OCI-LY3 (cell line): Measurements from ENCODE around the gene PTGIS.

Experiments
- CTCF ChIP-seq: fragments of 200-600, 300-600 bp; sonication (generic); IDR thresholded peaks from 2 replicates; pipeline ENCODE4 v1.5.1; 2014; ENCODE audit warnings: antibody characterized with exemption, low read length, low read depth
- EZH2phosphoT487 ChIP-seq: fragments of 200-600 bp; shearing (Covaris generic); IDR thresholded peaks from 2 replicates; pipeline ENCODE4 v1.6.1; 2018; ENCODE audit warnings: antibody characterized with exemption, mixed run types, low read depth

GRCh38 chr20:49591217-49591865 lies 23.4 kb upstream of the PTGIS start:
- TF ChIP-seq CTCF (no peak), EZH2phosphoT487 (no peak)
